C4-2B (cell line): Measurements from ENCODE around the gene PCAT7.
"Not testable (repeated sequence)": the region's sequence is repeated elsewhere in the genome, so short reads cannot be mapped to it uniquely, and the experiment has no call there.

Source experiments
- CTCF ChIP-seq: fragments of 450-650 bp; conservative IDR thresholded peaks from 2 replicates; pipeline ENCODE4 v1.5.1; 2017; ENCODE audit warnings: mild to moderate bottlenecking
- ZFX ChIP-seq: fragments of 450-650 bp; IDR thresholded peaks from 2 replicates; pipeline ENCODE4 v1.6.1; 2017

GRCh38 chr9:94564279-94564678, 9.4 kb downstream of the PCAT7 start:
- not testable (repeated sequence) for TF ChIP-seq CTCF, ZFX
